ENCODE measurements around the gene SGCA.

- no peak for TF ChIP-seq CTCF (IDR thresholded peaks at IDR 0.05)
- no peak for TF ChIP-seq EZH2phosphoT487 (IDR thresholded peaks at IDR 0.05)
These were observed 17.1 kb downstream of the SGCA start for GRCh38 chr17:50182783-50183420.
